Measurements from ENCODE around the gene MACROD2.

DNA sequence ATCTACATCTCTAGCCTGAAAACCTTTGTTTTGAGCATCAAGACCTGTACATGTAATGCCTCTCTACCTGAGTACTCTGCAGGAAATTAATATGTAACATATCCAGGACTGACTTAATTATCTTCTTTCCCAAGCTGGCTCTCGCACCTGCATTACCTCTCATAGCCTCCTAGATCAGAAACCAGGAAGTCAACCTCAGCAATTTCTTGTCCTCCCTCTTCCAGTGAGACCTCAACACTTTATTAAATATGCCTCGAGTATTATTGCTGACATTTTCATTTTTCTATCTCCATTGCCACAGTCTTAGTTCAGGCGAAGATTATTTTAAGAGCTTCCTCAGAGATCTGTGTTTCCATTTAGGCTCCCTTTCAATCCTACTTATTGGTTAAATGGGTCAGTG lies 69.0 kb downstream of the MACROD2 start:
- TF ChIP-seq, protein P1, sequence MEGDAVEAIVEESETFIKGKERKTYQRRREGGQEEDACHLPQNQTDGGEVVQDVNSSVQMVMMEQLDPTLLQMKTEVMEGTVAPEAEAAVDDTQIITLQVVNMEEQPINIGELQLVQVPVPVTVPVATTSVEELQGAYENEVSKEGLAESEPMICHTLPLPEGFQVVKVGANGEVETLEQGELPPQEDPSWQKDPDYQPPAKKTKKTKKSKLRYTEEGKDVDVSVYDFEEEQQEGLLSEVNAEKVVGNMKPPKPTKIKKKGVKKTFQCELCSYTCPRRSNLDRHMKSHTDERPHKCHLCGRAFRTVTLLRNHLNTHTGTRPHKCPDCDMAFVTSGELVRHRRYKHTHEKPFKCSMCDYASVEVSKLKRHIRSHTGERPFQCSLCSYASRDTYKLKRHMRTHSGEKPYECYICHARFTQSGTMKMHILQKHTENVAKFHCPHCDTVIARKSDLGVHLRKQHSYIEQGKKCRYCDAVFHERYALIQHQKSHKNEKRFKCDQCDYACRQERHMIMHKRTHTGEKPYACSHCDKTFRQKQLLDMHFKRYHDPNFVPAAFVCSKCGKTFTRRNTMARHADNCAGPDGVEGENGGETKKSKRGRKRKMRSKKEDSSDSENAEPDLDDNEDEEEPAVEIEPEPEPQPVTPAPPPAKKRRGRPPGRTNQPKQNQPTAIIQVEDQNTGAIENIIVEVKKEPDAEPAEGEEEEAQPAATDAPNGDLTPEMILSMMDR (IDR thresholded peaks at IDR 0.05; ENCODE audit: poor library complexity, severe bottlenecking): no peak
- TF ChIP-seq, protein P2, sequence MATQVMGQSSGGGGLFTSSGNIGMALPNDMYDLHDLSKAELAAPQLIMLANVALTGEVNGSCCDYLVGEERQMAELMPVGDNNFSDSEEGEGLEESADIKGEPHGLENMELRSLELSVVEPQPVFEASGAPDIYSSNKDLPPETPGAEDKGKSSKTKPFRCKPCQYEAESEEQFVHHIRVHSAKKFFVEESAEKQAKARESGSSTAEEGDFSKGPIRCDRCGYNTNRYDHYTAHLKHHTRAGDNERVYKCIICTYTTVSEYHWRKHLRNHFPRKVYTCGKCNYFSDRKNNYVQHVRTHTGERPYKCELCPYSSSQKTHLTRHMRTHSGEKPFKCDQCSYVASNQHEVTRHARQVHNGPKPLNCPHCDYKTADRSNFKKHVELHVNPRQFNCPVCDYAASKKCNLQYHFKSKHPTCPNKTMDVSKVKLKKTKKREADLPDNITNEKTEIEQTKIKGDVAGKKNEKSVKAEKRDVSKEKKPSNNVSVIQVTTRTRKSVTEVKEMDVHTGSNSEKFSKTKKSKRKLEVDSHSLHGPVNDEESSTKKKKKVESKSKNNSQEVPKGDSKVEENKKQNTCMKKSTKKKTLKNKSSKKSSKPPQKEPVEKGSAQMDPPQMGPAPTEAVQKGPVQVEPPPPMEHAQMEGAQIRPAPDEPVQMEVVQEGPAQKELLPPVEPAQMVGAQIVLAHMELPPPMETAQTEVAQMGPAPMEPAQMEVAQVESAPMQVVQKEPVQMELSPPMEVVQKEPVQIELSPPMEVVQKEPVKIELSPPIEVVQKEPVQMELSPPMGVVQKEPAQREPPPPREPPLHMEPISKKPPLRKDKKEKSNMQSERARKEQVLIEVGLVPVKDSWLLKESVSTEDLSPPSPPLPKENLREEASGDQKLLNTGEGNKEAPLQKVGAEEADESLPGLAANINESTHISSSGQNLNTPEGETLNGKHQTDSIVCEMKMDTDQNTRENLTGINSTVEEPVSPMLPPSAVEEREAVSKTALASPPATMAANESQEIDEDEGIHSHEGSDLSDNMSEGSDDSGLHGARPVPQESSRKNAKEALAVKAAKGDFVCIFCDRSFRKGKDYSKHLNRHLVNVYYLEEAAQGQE (IDR thresholded peaks at IDR 0.05; ENCODE audit: borderline replicate concordance): no peak
- TF ChIP-seq SMC3 (conservative IDR thresholded peaks at IDR 0.05; ENCODE audit: poor library complexity): no peak
- no peak for TF ChIP-seq EZH2 (IDR thresholded peaks at IDR 0.05; ENCODE audit: borderline replicate concordance, insufficient read depth, low read length, poor library complexity, severe bottlenecking)
- no peak for TF ChIP-seq RAD21 (conservative IDR thresholded peaks at IDR 0.05)
- no peak for TF ChIP-seq EP300 (conservative IDR thresholded peaks at IDR 0.05; ENCODE audit: poor library complexity, severe bottlenecking)
- no peak for TF ChIP-seq TAF1 (IDR thresholded peaks at IDR 0.05; ENCODE audit: low read depth)
- no peak for TF ChIP-seq POLR2AphosphoS5 (IDR thresholded peaks at IDR 0.05)
- no peak for TF ChIP-seq MXI1 (conservative IDR thresholded peaks at IDR 0.05; ENCODE audit: poor library complexity, severe bottlenecking)
